GM12875 (cell line): ENCODE data around the gene CSNK2A3.
"Not testable (repeated sequence)": the region's sequence is repeated elsewhere in the genome, so short reads cannot be mapped to it uniquely, and the experiment has no call there.

Experiments
- H3K4me3 ChIP-seq: one replicate; pipeline ENCODE4 v1.5.1; 2011; ENCODE audit warnings: low read depth, low read length, control low read depth
- CTCF ChIP-seq: IDR thresholded peaks from 2 replicates; pipeline ENCODE4 v1.5.1; 2011; ENCODE audit warnings: low read depth, mild to moderate bottlenecking, control low read depth, inconsistent platforms, low read length, moderate library complexity, borderline replicate concordance; ENCODE audit not compliant: insufficient read depth

The CSNK2A3 gene

GRCh38 chr11:11370255-11370961 is 17.4 kb upstream of the CSNK2A3 start:
- no peak overlapping the region for H3K4me3 ChIP-seq
- no peak for TF ChIP-seq CTCF

- no peak for TF ChIP-seq CTCF
- H3K4me3 ChIP-seq = no peak overlapping the region
These were observed 13.7 kb upstream of the CSNK2A3 start for GRCh38 chr11:11366793-11367192.

GRCh38 chr11:11363674-11364073 is 10.6 kb upstream of the CSNK2A3 start:
- no peak for TF ChIP-seq CTCF
- H3K4me3 ChIP-seq = no peak overlapping the region

- no peak overlapping the region for H3K4me3 ChIP-seq
- TF ChIP-seq CTCF = no peak
These were observed 6.6 kb upstream of the CSNK2A3 start for GRCh38 chr11:11359611-11360010.

- H3K4me3 ChIP-seq = no peak overlapping the region
- TF ChIP-seq CTCF = no peak
These were observed 3.8 kb upstream of the CSNK2A3 start for GRCh38 chr11:11356842-11357241.

GRCh38 chr11:11351851-11352250 is 1.2 kb downstream of the CSNK2A3 start:
- H3K4me3 ChIP-seq = not testable (repeated sequence)

- no peak for TF ChIP-seq CTCF
These were observed 1.9 kb downstream of the CSNK2A3 start for GRCh38 chr11:11351042-11351586.

More at GRCh38 chr11:11351042-11351586, 1.9 kb downstream of the CSNK2A3 start:
- no peak overlapping the region for H3K4me3 ChIP-seq
